Fibroblast of skin of abdomen (primary cell): ENCODE results near the gene FAHD1.
"Not testable (repeated sequence)": the region's sequence is repeated elsewhere in the genome, so short reads cannot be mapped to it uniquely, and the experiment has no call there.

ENCODE experiments used
- DNase-seq: peaks from one replicate; pipeline ENCODE4 v3.0.0-alpha.2; 2013

Gene FAHD1

GRCh38 chr16:1851793-1852192 lies 24.8 kb downstream of the FAHD1 start:
- no peak for DNase-seq

GRCh38 chr16:1857433-1858097 lies 30.6 kb downstream of the FAHD1 start:
- no peak for DNase-seq

GRCh38 chr16:1858189-1858865 lies 31.3 kb downstream of the FAHD1 start:
- peak; percentile 16 for DNase-seq

- no peak for DNase-seq
Observed at GRCh38 chr16:1859650-1860049, 32.6 kb downstream of the FAHD1 start.

GRCh38 chr16:1861730-1862129 lies 34.7 kb downstream of the FAHD1 start:
- DNase-seq = no peak

GRCh38 chr16:1862394-1862793 lies 35.4 kb downstream of the FAHD1 start:
- DNase-seq = no peak

GRCh38 chr16:1863681-1864460 lies 36.9 kb downstream of the FAHD1 start:
- peak; percentile 32 for DNase-seq

- DNase-seq = no peak
Observed at GRCh38 chr16:1865902-1866690, 39.1 kb downstream of the FAHD1 start.

GRCh38 chr16:1870365-1871082 lies 43.5 kb downstream of the FAHD1 start:
- DNase-seq = peak; percentile 73

GRCh38 chr16:1871974-1872635 lies 45.1 kb downstream of the FAHD1 start, which contains the start of gene MEIOB:
Gene MEIOB, minus strand, starts transcription at chr16:1872164. Its CDS starts 3,989 bp downstream, at chr16:1868175.
- peak; percentile 40 for DNase-seq

GRCh38 chr16:1874854-1875253 lies 47.8 kb downstream of the FAHD1 start:
- DNase-seq = no peak

- not testable (repeated sequence) for DNase-seq
Observed at GRCh38 chr16:1876066-1876465, 49.1 kb downstream of the FAHD1 start.

- no peak for DNase-seq
Observed at GRCh38 chr16:1876468-1876867, 49.5 kb downstream of the FAHD1 start.

- no peak for DNase-seq
Observed at GRCh38 chr16:1877089-1877488, 50.1 kb downstream of the FAHD1 start.

- DNase-seq = no peak
Observed at GRCh38 chr16:1877804-1878203, 50.8 kb downstream of the FAHD1 start.

GRCh38 chr16:1878256-1878655 lies 51.2 kb downstream of the FAHD1 start:
- no peak for DNase-seq
